Fibroblast of pulmonary artery (primary cell): ENCODE data around the gene SETD2.
"Not testable (repeated sequence)": the region's sequence is repeated elsewhere in the genome, so short reads cannot be mapped to it uniquely, and the experiment has no call there.

Experiments used
- DNase-seq: peaks from one replicate; pipeline ENCODE4 v3.0.0-alpha.2; 2010; ENCODE audit warnings: low read depth
- H3K4me3 ChIP-seq: replicated peaks from 2 replicates; pipeline ENCODE4 v1.5.1; 2011; ENCODE audit warnings: low read depth, mild to moderate bottlenecking, control low read depth, low read length, moderate library complexity
- TF ChIP-seq, protein P1 (sequence below): IDR thresholded peaks from 2 replicates; pipeline ENCODE4 v1.5.1; 2011; ENCODE audit warnings: mild to moderate bottlenecking, control low read depth, low read length, inconsistent platforms; ENCODE audit errors: missing control alignments

SETD2 gene

GRCh38 chr3:47035645-47036044 lies 128.3 kb downstream of the SETD2 start:
- no peak for DNase-seq
- TF ChIP-seq, protein P1, sequence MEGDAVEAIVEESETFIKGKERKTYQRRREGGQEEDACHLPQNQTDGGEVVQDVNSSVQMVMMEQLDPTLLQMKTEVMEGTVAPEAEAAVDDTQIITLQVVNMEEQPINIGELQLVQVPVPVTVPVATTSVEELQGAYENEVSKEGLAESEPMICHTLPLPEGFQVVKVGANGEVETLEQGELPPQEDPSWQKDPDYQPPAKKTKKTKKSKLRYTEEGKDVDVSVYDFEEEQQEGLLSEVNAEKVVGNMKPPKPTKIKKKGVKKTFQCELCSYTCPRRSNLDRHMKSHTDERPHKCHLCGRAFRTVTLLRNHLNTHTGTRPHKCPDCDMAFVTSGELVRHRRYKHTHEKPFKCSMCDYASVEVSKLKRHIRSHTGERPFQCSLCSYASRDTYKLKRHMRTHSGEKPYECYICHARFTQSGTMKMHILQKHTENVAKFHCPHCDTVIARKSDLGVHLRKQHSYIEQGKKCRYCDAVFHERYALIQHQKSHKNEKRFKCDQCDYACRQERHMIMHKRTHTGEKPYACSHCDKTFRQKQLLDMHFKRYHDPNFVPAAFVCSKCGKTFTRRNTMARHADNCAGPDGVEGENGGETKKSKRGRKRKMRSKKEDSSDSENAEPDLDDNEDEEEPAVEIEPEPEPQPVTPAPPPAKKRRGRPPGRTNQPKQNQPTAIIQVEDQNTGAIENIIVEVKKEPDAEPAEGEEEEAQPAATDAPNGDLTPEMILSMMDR: no peak
- no peak overlapping the region for H3K4me3 ChIP-seq

DNA sequence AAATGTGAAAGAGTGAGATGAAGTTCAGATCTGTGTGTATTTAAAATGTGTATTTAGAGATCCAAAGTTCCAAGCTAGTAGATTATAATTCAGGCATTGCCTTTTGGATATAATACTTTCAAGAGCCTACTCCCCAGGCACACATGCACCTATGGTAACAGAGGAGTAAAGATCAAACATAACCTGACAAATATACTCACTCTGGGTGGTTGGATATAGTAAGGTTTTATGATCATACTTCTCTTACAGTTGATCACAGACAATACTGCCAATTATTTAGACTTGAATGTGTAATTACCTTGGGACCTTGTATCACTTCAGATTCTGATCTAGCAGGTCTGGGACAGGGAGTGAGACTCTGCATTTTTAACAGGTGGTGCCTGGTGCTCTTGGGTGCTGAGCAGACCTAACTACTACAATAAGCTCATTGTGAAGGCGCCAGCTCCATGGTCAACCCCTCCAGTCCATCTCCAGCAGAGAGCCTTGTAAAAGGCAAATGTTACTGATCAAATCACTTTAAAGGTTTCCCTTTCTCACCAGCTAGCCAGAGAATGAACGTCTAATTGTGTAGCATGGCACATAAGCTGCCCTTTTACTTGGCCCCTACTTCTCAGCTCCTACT lies 128.9 kb downstream of the SETD2 start:
- DNase-seq: no peak
- TF ChIP-seq, protein P1: no peak
- H3K4me3 ChIP-seq: no peak overlapping the region

- not testable (repeated sequence) for H3K4me3 ChIP-seq, DNase-seq
Measured at GRCh38 chr3:47031041-47031440, 132.9 kb downstream of the SETD2 start.

- TF ChIP-seq, protein P1: no peak
- no peak for DNase-seq
- H3K4me3 ChIP-seq: no peak overlapping the region
Measured at GRCh38 chr3:47028667-47029066, 135.2 kb downstream of the SETD2 start.

- TF ChIP-seq, protein P1: no peak
- no peak overlapping the region for H3K4me3 ChIP-seq
- DNase-seq: no peak
Measured at GRCh38 chr3:47028146-47028545, 135.8 kb downstream of the SETD2 start.

GRCh38 chr3:47026432-47026831 lies 137.5 kb downstream of the SETD2 start:
- not testable (repeated sequence) for DNase-seq, H3K4me3 ChIP-seq

DNA sequence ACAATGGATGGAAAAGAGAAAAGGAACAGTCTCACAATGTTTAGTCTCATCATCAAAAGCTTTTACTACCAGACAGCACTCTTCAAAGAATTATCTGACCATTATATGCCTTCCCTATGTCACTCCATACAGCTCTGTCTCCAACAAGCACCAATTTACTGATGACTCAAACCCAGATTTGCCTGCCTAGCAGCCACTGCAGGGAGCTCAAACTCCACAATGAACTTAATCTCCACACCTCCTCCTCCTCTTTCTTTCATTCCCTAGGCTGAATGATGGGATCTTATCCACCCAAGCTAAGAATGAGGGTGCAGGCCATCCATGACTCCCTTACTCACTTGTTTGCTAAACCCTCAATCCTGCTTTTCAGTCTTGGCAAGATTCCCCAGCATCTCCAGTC lies 139.0 kb downstream of the SETD2 start:
- TF ChIP-seq, protein P1: peak; percentile 3
- DNase-seq: peak; percentile 34
- H3K4me3 ChIP-seq: no peak overlapping the region

DNA sequence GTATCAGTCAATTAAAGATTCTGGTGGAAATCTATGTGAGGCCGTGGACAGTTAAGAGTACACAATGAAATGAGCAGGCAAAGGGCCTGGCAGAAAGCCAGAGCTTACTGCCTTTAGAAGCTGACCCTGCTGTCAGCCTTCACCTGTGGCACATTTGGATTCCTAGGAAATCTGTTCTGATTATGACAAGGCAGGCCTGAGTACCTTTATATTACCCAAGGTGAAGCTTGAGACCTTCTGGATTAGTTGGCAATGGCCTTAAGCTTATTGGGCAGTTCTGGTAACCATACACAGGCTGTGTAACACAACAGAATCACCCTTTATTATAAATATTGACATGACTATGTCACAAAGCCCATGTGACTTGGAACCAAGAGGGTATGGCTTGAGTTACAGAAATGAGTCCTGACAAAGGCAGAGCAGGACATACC lies 141.3 kb downstream of the SETD2 start:
- no peak overlapping the region for H3K4me3 ChIP-seq
- DNase-seq: peak; percentile 24
- TF ChIP-seq, protein P1: no peak
